Testis (tissue), 3 donors: ENCODE results near the gene CUX1. TPM values are rescaled to one million over a fixed set of nuclear protein-coding genes. Genes with fewer than 3 reads are reported as not detected.

Source experiments
- DNase-seq: peaks from one replicate; pipeline ENCODE4 v3.0.0-alpha.2; 2019
- H3K27ac ChIP-seq, 2 donors: fragments of 200-600 bp; sonication (generic); one replicate each; pipeline ENCODE4 v1.5.1; 2019
- H3K27me3 ChIP-seq: fragments of 200-600 bp; sonication (generic); one replicate; pipeline ENCODE4 v1.5.1; 2019
- H3K36me3 ChIP-seq: fragments of 200-600 bp; sonication (generic); one replicate; pipeline ENCODE4 v1.5.1; 2017; ENCODE audit warnings: low read depth; ENCODE audit errors: missing control alignments
- H3K4me1 ChIP-seq: fragments of 200-600 bp; sonication (generic); one replicate; pipeline ENCODE4 v1.5.1; 2019
- H3K4me3 ChIP-seq, 2 donors: fragments of 200-600 bp; sonication (generic); one replicate each; pipeline ENCODE4 v1.5.1; 2017 to 2019
- H3K9me3 ChIP-seq: fragments of 200-600 bp; sonication (generic); one replicate; pipeline ENCODE4 v1.5.1; 2017
- CTCF ChIP-seq, 3 experiments: fragments of 450-650 bp in 2 of 3; fragments of 200-600 bp in 1 of 3; sonication (generic) in 1 of 3; IDR thresholded peaks; one replicate each; pipeline ENCODE4 v1.5.1; 2016 to 2019; ENCODE audit warnings: antibody characterized with exemption in 3 of 3, mild to moderate bottlenecking in 2 of 3, moderate library complexity in 1 of 3
- POLR2A ChIP-seq: fragments of 450-650 bp; IDR thresholded peaks from one replicate; pipeline ENCODE4 v1.6.1; 2017; ENCODE audit warnings: antibody characterized with exemption, mild to moderate bottlenecking, moderate library complexity
- whole genome bisulfite sequencing, 2 donors: methylation state at CpG; one replicate each; pipeline ENCODE4 v1.1.5; 2018; 5-methylcytosine and 5-hydroxymethylcytosine counted together
- intact Hi-C: fragments of 100-400 bp; cut with DNase I; formaldehyde crosslinking; loops from one replicate; pipeline ENCODE4 v1.15.1; 2023; ENCODE audit warnings: low total_unique reads
- polyA plus RNA-seq: library from polyadenylated mRNA; stranded (reverse); fragments of 350-450 nt; fragmentation: Illumina TruSeq; extraction: RNeasy Lipid Tissue Mini Kit (QIAGEN cat#74804); gene quantifications from one replicate; pipeline ENCODE4 v1.2.3, GENCODE V29; 2014; ENCODE audit warnings: low read depth, low replicate concordance; ENCODE audit not compliant: insufficient read depth
- total RNA-seq, 2 donors: library from RNA; depleted of rRNA; stranded (reverse); fragments of >200 nt; gene quantifications; one replicate each; pipeline ENCODE4 v1.2.3, GENCODE V29; 2016

The CUX1 gene
- total and polyA plus RNA-seq, 3 donors from 2014 or later = 30.8 to 46.3 (median 43.1) TPM

GRCh38 chr7:101963693-101964092, 146.3 kb downstream of the CUX1 start:
- Histone ChIP-seq H3K4me3 (no peak overlapping the region), H3K36me3 (no peaks in the 10 kb centered on the region), H3K4me1 (no peaks in the 10 kb centered on the region), H3K27ac (no peak overlapping the region), H3K27me3 (no peaks in the 10 kb centered on the region), H3K9me3 (no peaks in the 10 kb centered on the region)
- TF ChIP-seq CTCF (IDR thresholded peaks at IDR 0.05) = no peak
- TF ChIP-seq POLR2A = no peak
- 96 to 97% methylated on average over 9 of the region's 9 CpGs for WGBS, 2 donors
- DNase-seq = no peak
- intact Hi-C loops = no loop called here

GRCh38 chr7:101964680-101965452, 147.4 kb downstream of the CUX1 start:
- peaks cover under 1% of the 10 kb centered on the region for H3K4me1 ChIP-seq
- no peak overlapping the region for H3K27ac ChIP-seq
- DNase-seq = no peak
- TF ChIP-seq POLR2A = no peak
- no peak for TF ChIP-seq CTCF (IDR thresholded peaks at IDR 0.05)
- 89 to 92% methylated on average over 18 of the region's 18 CpGs for WGBS, 2 donors
- no peak overlapping the region for H3K4me3 ChIP-seq
- intact Hi-C loops = no loop called here
- H3K9me3 ChIP-seq = no peaks in the 10 kb centered on the region
- H3K36me3 ChIP-seq = no peaks in the 10 kb centered on the region
- no peaks in the 10 kb centered on the region for H3K27me3 ChIP-seq

- H3K4me1 ChIP-seq = peaks cover 4% of the 10 kb centered on the region
- no peaks in the 10 kb centered on the region for H3K9me3 ChIP-seq
- H3K27me3 ChIP-seq = no peaks in the 10 kb centered on the region
- H3K36me3 ChIP-seq = no peaks in the 10 kb centered on the region
- TF ChIP-seq CTCF (IDR thresholded peaks at IDR 0.05) (no peak), POLR2A (no peak)
- intact Hi-C loops = no loop called here
- no peak overlapping the region for H3K4me3 ChIP-seq
- 73 to 86% methylated on average over 3 to 6 of the region's 6 CpGs for WGBS, 2 donors
- H3K27ac ChIP-seq = no peak overlapping the region
- DNase-seq = no peak
These were observed 151.5 kb downstream of the CUX1 start for GRCh38 chr7:101968720-101969466.

DNA sequence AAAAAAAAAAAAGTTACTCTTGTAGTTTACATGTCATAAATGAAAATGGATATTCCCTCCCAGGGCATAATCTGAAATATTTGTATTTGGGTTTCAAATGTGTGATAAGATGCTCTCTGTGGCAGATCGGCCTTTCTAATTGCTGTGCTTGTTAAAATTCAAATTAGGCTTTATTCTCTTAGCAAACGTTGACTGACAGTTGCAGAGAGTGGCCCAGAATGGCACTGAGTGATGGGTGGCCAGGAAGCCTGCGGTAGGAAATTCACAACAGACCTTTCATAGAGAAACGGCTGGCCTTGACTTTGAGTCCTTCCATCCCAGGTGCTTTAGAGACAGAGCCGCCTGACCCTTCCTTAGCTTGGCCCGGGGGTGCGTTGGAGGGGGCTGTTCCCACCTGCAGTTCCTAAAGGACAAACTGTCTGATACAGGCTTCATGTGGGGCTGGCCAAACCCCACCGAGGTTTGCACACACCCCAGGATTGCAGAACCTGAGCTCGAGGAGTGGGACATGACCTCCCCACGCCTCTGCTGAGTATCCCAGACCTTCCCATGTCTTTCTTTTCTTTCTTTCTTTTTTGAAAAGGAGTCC, 152.7 kb downstream of the CUX1 start:
- no peak overlapping the region for H3K4me3 ChIP-seq
- 65 to 78% methylated on average over 10 of the region's 10 CpGs for WGBS, 2 donors
- no peaks in the 10 kb centered on the region for H3K9me3 ChIP-seq
- DNase-seq = no peak
- TF ChIP-seq POLR2A = no peak
- TF ChIP-seq CTCF (IDR thresholded peaks at IDR 0.05) = no peak
- no peaks in the 10 kb centered on the region for H3K27me3 ChIP-seq
- intact Hi-C loops = no loop called here
- no peaks in the 10 kb centered on the region for H3K36me3 ChIP-seq
- no peak overlapping the region for H3K27ac ChIP-seq
- H3K4me1 ChIP-seq = peaks cover 4% of the 10 kb centered on the region
